Brain pericyte (primary cell): ENCODE measurements around the gene TMEM163.
"Not testable (repeated sequence)": the region's sequence is repeated elsewhere in the genome, so short reads cannot be mapped to it uniquely, and the experiment has no call there.

Experiments
- DNase-seq: peaks from one replicate; pipeline ENCODE4 v3.0.0-alpha.2; 2012; ENCODE audit warnings: low read depth, low spot score

TMEM163 gene

DNA sequence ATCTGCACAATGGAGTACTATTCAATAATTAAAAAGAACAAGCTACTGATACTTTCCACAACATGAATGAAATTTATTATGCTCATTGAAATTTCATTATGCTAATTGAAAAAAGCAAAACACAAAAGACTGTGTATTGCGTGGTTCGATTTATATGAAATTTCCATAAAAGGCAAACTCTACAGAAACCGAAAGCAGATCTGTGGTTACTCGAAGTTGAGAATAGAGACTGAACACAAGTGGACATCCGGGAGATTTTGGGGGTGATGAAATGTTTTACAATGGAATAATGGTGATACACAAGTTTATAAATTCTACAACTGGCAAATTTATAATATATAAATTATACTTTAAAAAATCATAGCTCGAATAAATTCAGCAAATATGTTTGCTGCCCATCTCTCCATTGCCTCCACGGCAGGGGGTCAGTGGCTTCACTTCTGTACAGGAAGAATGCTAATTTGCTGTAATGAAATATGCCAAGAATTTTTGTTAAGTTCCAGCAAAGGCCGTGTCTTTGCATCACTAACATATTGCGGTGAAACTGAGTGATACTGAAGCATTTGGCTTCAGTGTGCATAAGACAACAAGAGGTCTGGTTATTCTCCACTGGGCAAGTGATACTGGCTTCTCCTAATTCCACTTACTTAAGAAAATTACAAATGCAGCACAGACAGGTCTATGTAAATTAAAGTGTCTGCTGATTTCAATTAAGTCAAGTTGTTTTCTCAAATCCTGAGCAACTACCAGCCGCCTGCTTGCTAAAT lies 96.7 kb downstream of the TMEM163 start:
- DNase-seq: no peak

DNA sequence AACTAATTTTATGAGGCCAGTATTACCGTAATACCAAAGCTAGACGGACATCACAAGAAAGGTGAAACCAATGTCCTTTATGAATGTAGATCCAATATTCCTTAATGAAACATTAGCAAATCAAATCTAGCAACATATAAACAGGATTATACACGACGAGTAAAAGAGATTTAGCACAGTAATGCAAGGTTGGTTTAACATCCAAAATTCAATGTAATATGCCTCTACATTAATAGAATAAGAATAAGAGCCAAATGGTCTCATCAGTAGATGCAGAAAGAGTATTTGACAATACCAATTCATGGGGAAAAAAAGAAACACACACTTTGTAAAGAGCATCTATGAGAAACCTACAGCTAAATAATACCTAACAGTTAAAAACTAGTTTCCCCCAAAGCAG lies 99.5 kb downstream of the TMEM163 start:
- no peak for DNase-seq

DNA sequence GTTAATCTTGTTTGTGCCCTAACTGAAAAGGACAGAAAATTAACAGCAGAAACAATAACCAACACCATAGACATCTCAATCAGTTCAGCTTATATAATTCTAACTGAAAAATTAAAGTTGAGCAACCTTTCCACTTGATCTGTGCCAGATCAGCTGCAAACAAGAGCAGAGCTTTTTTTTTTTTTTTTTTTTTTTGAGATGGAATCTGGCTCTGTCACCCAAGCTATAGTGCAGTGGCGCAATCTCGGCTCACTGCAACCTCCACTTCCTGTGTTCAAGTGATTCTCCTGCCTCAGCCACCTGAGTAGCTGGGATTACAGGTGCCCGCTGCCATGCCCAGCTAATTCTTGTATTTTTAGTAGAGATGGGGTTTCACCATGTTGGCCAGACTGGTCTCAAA lies 103.3 kb downstream of the TMEM163 start:
- not testable (repeated sequence) for DNase-seq

DNA sequence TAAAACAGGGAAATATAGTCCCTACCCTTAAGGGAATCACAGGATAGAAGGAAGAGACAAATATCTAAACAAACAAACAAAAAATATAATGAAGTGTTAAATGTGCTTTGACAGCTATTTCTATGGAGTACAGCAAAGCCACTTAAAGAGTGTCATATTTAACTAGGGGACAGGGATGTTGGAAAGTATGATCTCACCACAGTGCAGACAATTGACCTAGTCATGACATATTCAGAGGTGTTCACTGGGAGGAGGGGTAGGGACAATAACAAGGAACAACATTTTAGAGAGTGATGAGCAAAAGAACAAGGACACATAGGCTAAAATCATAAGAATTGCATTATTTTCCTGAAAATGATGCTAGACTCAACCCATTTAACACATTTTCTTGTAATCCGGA lies 107.5 kb downstream of the TMEM163 start:
- DNase-seq: no peak

- no peak for DNase-seq
Measured at GRCh38 chr2:134610871-134611270, 107.9 kb downstream of the TMEM163 start.

- DNase-seq: no peak
Measured at GRCh38 chr2:134609924-134610513, 108.8 kb downstream of the TMEM163 start.

DNA sequence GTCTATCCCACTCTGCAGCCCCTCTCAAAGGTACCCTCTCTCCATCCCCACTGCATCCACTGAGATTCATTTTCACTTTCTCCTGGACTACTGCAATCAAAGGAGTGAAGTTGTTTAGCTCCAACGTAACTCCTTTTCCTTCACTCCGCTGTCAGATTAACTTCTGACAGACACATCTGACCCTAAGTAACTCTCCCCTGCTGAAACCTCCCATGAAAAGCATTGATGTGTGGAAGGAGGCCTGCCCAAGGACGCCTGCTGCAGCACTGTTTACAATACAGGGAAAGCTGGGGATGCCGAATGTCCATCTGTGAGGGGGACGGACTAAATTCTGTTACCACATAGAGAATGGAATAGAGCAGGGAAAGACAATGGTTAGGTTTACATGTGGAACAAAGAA lies 114.8 kb downstream of the TMEM163 start:
- no peak for DNase-seq

GRCh38 chr2:134602666-134603065 lies 116.1 kb downstream of the TMEM163 start:
- DNase-seq: no peak

- no peak for DNase-seq
Measured at GRCh38 chr2:134601264-134601663, 117.5 kb downstream of the TMEM163 start.

GRCh38 chr2:134600208-134600607 lies 118.6 kb downstream of the TMEM163 start:
- DNase-seq: no peak

DNA sequence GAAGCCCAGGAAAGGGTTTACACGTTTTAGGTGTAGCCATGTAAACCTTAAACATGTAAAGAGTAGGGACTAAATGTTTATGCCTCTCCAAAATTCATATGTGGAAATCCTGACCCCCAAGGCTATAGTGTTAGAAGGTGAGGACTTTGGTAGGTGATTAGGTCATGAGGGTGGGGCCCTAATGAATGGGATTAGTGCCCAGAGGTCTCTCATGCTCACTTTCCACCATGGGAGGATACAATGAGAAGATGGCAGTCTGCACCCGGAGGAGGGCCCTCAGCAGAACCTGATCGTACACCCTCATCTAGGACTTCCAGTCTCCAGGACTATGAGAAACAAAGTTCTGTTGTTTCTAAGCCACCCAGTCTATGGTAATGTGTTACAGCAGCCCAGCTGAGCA lies 119.6 kb downstream of the TMEM163 start:
- DNase-seq: no peak

GRCh38 chr2:134594399-134594798 lies 124.4 kb downstream of the TMEM163 start:
- no peak for DNase-seq

DNA sequence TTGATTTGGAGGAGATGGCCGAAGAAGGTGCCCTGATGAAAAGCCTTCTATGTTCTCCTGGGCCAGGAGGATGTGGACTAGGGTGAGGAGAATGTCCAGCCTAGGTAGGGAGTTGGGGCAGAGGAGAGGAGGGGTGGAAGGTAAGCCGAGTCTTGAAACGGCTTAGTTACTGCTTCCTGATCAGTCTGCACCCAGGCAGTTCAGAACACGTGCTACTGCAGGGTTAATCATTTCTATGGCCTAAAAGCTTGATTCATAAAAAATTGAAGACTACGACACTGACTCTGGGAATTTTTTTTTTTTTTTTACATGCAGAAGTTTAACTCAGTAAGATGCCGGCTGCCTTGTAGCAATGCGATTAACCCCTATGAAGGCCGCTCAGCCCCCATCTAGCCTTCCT lies 125.3 kb downstream of the TMEM163 start:
- no peak for DNase-seq

DNA sequence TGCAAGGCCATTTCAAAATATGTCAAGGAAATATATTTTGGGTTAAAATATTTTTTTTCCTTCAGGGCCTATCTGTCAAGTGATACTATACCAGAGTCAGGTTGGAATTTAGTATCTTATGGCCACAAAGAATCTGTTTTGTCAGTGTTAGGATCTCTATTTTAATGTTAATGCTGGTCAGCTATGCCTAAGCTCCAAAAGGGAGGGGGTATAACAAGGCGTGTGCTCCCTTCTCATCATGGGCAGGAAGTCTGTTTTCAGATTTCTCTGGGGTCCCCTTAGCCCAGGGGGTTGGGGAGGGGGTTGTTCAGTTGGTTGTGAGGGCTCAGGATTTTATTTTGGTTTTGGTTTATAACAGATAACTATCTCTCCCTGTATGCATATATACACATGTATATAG lies 126.4 kb downstream of the TMEM163 start:
- no peak for DNase-seq

- DNase-seq: no peak
Measured at GRCh38 chr2:134591526-134591925, 127.3 kb downstream of the TMEM163 start.

GRCh38 chr2:134590679-134591078 lies 128.1 kb downstream of the TMEM163 start:
- no peak for DNase-seq

DNA sequence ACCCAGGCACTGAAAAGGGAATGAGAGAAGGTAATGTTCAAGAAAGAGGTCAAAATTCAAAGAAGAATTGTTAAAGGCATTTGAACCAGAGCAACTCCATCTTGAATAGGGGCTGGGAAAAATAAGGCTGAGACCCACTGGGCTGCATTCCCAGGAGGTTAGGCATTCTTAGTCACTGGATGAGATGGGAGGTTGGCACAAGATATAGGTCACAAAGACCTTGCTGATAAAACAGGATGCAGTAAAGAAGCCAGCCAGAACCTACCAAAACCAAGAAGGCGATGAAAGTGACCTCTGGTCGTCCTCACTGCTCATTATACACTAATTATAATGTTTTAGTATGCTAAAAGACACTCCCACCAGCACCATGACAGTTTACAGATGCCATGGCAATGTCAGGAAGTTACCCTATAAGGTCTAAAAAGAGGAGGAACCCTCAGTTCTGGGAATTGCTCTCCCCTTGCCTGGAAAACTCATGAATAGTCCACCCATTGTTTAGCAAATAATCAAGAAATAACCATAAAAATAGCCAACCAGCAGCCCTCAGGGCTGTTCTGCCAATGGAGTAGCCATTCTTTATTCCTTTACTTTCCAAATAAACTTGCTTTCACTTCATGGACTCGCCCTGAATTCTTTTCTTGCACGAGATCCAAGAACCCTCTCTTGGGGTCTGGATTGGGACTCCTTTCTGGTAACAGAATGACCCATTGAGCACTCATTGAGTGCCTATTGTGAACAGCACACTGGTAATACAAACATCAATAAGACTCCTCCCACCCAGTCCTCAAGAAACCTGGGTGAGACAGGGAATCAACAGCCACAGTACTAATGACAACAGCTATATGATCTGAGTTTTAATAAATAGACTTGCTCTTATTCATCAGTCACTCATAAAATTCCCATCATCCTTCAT lies 129.4 kb downstream of the TMEM163 start:
- DNase-seq: not testable (repeated sequence)

DNA sequence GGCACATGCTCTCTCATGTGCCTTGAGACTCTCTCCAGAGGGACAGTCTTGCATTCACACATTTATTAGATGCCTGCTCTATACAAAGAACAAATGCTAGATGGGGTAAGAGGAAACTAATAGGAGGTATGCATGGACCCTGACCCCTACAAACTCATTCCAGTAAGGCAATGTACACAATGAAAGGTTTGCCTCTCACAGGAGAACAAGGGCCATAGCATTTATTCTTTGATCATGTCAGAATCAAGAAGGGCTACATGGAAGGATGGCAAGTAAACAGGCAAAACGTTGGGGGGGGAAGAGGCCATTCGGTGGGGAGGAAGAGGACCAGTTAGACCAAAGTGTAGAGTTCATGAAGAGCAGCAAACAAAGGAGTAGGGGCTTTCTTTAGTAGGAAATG lies 130.2 kb downstream of the TMEM163 start:
- no peak for DNase-seq

- DNase-seq: no peak
Measured at GRCh38 chr2:134586326-134586965, 132.4 kb downstream of the TMEM163 start.

DNA sequence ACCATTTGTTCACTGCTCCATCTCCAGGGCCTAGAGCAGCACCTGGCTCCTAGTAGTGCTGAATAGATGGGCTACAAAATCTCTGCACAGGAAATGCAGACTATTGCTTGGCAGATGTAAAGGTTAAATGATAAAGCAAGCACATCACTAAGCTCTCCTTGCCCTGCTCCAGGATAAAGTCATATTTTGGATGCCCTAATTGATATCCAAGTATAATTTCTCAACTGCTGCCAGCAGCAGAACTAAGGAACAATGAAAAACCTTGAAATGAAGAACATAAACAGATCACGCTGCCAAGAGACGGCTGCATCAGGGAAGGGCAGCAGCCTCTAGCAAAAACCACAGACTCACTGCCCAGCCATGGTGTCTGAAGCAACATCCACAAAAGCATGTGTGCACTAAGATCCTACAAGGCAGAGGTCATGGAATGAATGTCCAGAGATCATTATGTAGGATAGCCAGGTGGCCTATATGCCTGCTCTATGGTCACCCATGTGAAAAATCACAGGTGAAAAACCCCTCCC lies 134.7 kb downstream of the TMEM163 start:
- no peak for DNase-seq

DNA sequence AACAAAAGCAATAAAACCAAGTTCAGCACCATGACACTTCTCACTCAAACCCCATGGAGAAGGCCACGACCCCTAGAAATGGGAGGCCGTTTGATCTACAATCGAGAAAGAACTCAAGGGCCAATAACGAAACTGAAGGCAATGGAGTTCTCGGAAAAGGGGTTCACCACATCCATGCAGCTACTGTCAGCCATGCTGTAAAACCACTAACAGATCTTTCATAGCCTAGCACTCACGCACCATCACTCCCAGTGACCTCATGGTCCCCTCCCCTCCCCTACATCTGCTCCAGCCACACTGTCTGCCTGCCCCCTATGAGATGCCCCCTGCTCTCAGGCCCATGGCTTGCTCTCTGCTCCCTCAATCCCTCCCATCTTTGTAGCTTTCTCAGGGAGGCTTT lies 135.3 kb downstream of the TMEM163 start:
- DNase-seq: no peak

DNA sequence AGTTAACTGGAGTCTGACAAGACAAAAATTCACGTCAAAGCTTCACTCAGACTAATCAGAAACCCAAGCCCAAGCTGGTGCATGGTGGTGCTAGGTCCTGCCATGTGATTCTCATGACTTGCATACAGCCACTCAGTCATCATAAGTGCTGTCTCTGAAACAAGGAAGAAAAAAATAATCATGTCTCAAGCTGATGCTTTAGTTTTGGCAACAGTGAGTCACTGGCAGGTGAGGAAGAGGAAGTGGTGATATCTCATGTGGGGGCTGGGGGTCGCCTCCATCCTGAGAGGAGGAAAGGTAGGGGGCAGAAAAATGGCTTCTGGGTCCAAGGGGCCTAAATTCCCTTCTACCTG lies 136.3 kb downstream of the TMEM163 start:
- DNase-seq: no peak
